ENCODE results near the gene DEFB116.
"Not testable (repeated sequence)": the region's sequence is repeated elsewhere in the genome, so short reads cannot be mapped to it uniquely, and the experiment has no call there.

Gene DEFB116, protein sequence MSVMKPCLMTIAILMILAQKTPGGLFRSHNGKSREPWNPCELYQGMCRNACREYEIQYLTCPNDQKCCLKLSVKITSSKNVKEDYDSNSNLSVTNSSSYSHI

DNA sequence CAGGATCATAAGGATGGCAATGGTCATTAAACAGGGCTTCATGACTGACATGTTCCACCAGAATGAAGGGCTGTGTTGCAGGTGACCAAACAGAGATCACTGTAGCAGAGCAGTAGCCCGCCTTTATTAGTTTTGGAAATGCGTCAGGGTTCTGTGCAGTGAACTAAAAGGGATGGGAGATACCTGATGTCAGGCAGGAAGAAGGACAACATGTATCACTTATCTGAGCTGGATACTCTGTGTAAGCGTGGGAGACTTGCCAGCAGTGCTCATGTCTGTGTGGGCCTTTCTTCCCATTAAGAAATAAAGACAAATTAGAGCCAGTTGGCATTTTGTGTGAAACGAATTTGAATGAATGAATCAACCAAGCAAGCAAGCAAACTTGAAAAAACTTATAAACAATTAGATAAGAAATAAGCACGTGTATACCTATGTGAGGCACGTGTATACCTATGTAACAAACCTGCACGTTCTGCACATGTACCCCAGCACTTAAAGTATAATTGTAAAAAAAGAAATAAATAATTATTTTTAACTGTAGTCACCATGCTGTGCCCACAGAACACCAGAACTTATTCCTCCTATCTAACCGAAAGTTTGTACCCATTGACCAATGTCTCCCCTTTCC lies at the start of gene DEFB116:
Gene DEFB116 (minus strand): TSS at position 51 of the 628 bp plus-strand sequence. CDS start 0 bp downstream, at position 51.
- DNase-seq: no peak

- no peak for DNase-seq
Observed at GRCh38 chr20:31355981-31356380, 47.6 kb upstream of the DEFB116 start.

DNA sequence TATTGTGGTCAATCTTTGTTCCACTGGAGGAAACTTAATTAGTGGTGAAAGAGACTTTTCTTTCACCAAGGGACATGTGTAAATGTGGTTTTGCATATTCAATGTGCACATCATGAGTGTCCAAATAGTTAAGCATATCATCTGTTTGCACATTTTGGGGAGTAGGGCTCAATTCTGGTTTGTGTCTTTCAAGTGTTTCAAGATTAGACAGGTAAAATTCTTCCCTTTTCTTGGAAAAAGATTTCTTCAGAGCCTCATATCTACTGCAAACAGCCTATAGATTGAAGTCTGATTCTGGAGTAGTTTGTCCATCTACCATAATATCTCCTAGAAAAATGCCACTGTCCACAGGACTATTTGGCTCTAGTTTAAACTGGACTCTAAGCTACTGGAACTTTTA lies 33.1 kb upstream of the DEFB116 start:
- no peak for DNase-seq

DNA sequence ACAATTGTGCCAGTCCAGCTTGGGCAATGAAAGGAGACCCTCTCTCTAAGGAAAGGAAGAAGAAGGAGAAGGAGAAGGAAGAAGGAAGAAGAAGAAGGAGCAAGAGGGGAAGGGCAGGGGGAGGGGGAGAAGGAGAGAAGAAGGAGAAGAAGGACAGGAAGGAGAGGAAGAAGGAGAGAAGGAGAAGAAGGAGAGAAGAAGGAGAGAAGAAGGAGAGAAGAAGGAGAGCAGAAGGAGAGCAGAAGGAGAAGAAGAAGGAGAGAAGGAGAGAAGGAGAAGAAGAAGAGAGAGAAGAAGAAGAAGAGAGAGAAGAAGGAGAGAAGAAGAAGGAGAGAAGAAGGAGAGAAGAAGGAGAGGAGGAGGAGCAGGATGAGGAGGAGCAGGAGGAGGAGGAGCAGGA lies 22.5 kb upstream of the DEFB116 start:
- DNase-seq: no peak

DNA sequence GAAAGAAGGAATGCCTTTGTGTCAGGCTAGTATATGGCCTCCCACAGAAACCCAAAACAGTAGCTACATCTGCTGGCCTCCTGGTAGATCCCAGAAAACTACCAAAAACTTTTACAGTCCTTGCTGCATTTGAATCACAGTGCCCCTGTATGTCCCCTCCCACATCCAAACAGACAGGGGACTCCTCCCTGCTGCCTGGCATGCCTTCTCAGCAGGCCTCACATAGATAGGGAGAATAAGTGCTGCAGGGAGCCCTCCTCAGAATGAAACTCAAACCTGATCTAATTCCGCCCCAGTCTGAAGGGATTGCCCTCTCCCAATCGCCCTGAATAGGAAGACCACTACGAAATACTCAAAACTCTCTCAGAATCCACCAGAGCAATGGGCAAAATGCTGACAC lies 14.1 kb upstream of the DEFB116 start:
- no peak for DNase-seq

GRCh38 chr20:31284964-31285363 lies 23.4 kb downstream of the DEFB116 start:
- DNase-seq: not testable (repeated sequence)

DNA sequence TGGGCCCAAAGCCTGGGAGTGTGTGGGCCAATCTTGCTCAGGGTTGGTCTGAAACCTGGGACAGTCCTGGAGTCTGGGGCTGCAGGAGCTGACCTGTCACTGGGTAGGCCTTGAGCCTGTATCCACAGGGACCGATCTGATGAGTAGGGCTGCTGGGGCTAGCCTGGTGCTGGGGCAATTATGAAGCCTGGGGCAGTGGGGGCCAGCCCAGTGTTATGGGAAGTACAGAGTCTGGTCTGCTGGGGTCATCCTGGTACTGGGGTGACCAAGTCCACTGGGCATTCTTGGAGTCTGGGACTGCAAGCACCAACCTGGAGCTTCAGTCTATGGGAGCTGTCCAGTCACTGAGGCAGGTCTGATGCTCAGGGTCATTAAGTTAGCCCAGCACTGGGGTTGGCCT lies 30.2 kb downstream of the DEFB116 start:
- DNase-seq: no peak

DNA sequence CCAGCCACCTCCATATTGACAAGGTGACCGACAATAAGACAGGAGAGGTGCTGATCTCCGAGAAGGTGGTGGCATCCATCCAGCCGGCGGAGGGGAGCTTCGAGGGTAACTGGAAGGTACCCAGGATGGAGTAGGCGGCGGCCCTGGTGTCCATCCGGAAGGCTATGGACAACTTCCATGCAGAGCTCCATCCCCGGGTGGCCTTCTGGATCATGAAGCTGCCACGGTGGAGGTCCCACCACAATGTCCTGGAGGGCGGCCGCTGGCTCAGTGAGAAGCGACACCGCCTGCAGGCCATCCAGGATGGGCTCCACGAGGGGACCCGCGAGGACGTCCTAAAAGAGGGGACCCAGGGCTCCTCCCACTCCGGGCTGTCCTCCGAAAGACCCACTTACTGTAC lies 33.9 kb downstream of the DEFB116 start:
- no peak for DNase-seq

DNA sequence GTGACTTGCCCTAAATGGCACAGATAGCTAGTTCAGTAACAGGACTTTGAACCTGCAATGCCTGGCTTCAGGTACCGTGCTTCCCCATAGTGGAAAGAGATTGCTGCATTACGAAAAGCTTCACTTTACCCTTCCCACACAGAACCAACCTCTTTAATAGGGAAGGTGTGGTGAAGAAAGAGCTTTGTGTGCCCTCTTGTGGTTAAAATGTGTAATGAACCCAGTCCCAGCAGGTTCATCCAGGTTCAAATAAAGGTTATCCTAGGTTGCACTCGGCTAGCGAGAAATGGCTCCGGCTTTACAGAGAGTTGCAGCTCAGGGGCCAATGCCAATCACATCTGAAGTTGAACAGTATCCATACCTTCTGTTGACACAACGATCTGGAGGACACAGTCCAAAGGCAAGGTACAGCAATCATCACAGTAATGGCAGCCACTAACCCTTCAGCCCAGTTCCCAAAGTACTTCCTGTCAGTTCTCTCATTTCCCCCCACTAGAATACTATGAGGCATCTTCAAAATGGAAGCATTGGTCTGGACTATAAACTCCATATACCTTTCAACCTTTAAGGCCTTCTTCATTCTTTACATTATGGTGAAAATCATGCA lies 48.0 kb downstream of the DEFB116 start:
- no peak for DNase-seq

DNA sequence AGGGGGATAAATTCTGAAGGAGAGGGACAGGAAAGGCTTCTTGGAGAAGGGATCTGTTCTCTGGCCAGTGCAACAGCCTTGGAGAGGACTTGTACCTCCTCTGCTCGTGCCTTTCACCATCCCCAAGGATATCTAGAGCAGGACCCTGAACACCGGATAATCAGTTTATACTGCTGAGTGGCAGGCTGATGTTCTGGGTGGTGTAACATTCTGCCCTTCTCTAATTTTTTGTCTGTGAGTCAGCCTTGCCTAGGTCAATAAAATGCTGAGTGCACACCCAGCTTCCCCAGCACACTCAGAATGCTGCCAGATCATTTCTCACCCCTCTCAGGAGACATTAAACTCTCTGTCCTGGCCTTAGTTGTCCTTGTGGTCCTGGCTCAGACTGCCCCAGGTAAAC lies 51.0 kb downstream of the DEFB116 start, which contains the start of gene DEFB115:
Gene DEFB115 (plus strand): TSS at position 301 of the 400 bp plus-strand sequence. CDS start 0 bp downstream, at position 301.
- DNase-seq: no peak

GRCh38 chr20:31256959-31257358 lies 51.4 kb downstream of the DEFB116 start:
- no peak for DNase-seq
